ENCODE measurements around the gene COX8C. TPM values are rescaled to one million over a fixed set of nuclear protein-coding genes. Genes with fewer than 3 reads are reported as not detected.
"Not testable (repeated sequence)": the region's sequence is repeated elsewhere in the genome, so short reads cannot be mapped to it uniquely, and the experiment has no call there.

Gene COX8C
- total RNA-seq, 1 donor from 2014 or later = not detected

DNA sequence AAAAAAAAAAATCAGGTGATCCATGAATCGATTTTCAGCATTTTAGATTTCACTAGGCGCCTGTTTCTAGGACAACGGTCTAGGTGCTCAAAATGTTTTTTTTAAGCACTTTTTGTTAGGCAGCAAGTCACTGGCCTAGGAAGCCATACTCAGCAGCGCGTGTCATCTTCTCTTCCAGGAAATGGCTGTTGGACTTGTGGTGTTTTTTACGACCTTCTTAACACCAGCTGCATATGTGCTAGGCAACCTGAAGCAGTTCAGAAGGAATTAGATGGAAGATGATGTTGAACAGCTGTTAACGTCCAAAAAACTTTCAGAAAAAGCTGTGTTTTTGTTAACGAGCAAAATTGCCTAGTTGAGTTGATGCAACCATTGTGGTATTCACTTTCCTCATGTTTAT lies 868 bp downstream of the COX8C start:
- Mint-ChIP-seq H3K4me1 (ENCODE audit: low read depth) (peaks cover 29% of the 10 kb centered on the region), H3K4me3 (ENCODE audit: low read depth) (no peak overlapping the region), H3K9me3 (ENCODE audit: low read depth) (peaks cover 10% of the 10 kb centered on the region), H3K27ac (no peak overlapping the region), H3K36me3 (ENCODE audit: insufficient read depth) (peaks cover 2% of the 10 kb centered on the region), H3K27me3 (no peaks in the 10 kb centered on the region)
- no peak for TF ChIP-seq CTCF (IDR thresholded peaks at IDR 0.05; ENCODE audit: unreplicated experiment)
- no peak for DNase-seq (ENCODE audit: low spot score, unreplicated experiment)

DNA sequence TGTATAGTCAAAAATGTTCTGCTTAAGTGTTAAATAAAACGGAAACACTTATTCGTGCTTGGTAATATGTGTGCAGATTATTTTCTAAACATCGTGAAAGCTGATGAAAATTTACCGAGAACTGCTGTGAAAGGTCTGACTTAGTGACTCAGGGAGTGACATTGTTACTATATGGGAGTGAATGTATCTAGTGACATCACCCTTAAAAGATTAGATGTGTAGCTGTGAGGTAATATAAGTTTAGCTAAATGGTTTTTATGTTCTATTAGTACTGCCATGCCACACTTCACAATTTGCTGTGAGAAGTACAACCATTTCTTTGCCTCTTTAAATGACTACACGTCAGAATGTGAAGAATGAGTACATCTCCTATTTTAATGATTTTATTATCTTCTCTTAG lies 1.3 kb downstream of the COX8C start:
- H3K36me3 Mint-ChIP-seq (ENCODE audit: insufficient read depth) = peaks cover 2% of the 10 kb centered on the region
- DNase-seq (ENCODE audit: low spot score, unreplicated experiment) = no peak
- H3K9me3 Mint-ChIP-seq (ENCODE audit: low read depth) = peaks cover 7% of the 10 kb centered on the region
- H3K27me3 Mint-ChIP-seq = no peaks in the 10 kb centered on the region
- peaks cover 28% of the 10 kb centered on the region for H3K4me1 Mint-ChIP-seq (ENCODE audit: low read depth)
- no peak overlapping the region for H3K27ac Mint-ChIP-seq
- TF ChIP-seq CTCF (IDR thresholded peaks at IDR 0.05; ENCODE audit: unreplicated experiment) = no peak
- H3K4me3 Mint-ChIP-seq (ENCODE audit: low read depth) = no peak overlapping the region

- not testable (repeated sequence) for H3K36me3 Mint-ChIP-seq (ENCODE audit: insufficient read depth); DNase-seq (ENCODE audit: low spot score, unreplicated experiment); H3K27ac Mint-ChIP-seq; H3K27me3 Mint-ChIP-seq; H3K4me3 Mint-ChIP-seq (ENCODE audit: low read depth); H3K4me1 Mint-ChIP-seq (ENCODE audit: low read depth)
- H3K9me3 Mint-ChIP-seq (ENCODE audit: low read depth) = peaks cover 10% of the 10 kb centered on the region
Measured at GRCh38 chr14:93354873-93355272, 7.9 kb downstream of the COX8C start.

DNA sequence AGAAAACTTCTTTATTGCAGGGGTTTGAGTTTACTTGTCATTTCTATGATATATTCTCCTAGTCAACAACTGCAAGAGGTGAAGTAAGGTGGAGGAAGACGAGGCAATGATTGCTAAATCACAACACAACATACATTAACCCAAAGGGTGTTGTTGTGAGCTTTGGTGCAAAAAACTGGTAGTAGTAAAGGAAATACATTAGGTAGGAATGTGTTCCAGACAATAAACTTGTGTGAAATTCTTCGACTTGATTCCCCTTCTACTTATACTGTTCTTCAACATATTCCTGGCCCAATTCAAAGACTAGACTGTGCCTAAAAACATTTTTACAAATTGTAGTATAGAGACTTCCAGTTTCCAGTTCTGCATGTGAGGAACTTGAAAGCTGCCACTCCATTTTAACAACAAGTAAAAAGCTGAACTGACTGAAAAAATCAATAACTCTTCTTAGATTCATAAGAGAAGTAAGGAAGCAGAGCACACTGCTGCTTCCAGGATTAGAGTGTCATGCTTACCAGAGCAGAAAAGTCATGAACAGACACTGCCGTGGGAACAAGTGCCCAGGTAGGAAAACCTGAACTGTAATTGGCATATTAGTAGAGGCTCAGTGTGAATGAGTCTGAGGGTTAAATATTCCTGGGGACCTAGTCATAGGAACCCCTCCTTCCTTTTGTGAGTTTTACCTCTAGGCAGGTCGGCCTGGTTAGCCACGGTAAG lies 22.2 kb downstream of the COX8C start:
- no peak for TF ChIP-seq CTCF (IDR thresholded peaks at IDR 0.05; ENCODE audit: unreplicated experiment)

DNA sequence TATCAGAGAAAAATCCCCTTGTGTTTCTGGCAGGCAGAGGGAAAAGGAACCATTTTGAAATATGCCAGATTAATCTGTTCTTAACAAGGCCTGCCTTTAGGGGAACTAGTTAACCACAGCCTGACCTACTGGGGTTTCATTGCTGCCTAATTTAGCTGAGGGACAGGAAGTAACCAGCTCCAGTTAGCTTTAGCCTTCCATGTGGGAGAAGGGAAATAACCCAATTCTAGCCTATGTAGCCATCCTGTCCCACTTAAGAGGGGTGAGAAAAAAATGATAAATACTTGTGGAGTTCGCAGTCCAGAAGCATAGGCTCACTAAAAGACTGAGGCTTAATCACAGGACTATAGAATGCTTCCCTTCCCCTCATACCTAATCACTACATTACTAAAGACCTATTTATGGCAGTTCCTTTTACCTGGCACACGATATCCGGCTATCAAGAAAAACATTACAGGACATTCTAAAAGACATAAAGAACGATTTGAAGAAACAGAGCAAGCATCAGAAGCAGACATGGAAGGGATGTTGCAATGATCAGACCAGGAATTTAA lies 22.8 kb downstream of the COX8C start:
- no peak for TF ChIP-seq CTCF (IDR thresholded peaks at IDR 0.05; ENCODE audit: unreplicated experiment)
- Mint-ChIP-seq H3K9me3 (ENCODE audit: low read depth) (peaks cover 11% of the 10 kb centered on the region), H3K4me1 (ENCODE audit: low read depth) (peaks cover 9% of the 10 kb centered on the region), H3K4me3 (ENCODE audit: low read depth) (no peak overlapping the region), H3K27ac (no peak overlapping the region), H3K36me3 (ENCODE audit: insufficient read depth) (no peaks in the 10 kb centered on the region), H3K27me3 (no peaks in the 10 kb centered on the region)
- no peak for DNase-seq (ENCODE audit: low spot score, unreplicated experiment)

More for the DNA sequence above, 22.2 kb downstream of the COX8C start:
- DNase-seq (ENCODE audit: low spot score, unreplicated experiment) = no peak
- Mint-ChIP-seq H3K36me3 (ENCODE audit: insufficient read depth) (no peaks in the 10 kb centered on the region), H3K9me3 (ENCODE audit: low read depth) (peaks cover 11% of the 10 kb centered on the region), H3K27me3 (no peaks in the 10 kb centered on the region), H3K4me1 (ENCODE audit: low read depth) (peaks cover 9% of the 10 kb centered on the region), H3K4me3 (ENCODE audit: low read depth) (no peak overlapping the region), H3K27ac (no peak overlapping the region)

- H3K9me3 Mint-ChIP-seq (ENCODE audit: low read depth) = peaks cover 11% of the 10 kb centered on the region
- H3K4me1 Mint-ChIP-seq (ENCODE audit: low read depth) = no peaks in the 10 kb centered on the region
- H3K4me3 Mint-ChIP-seq (ENCODE audit: low read depth) = no peak overlapping the region
- H3K27me3 Mint-ChIP-seq = no peaks in the 10 kb centered on the region
- H3K27ac Mint-ChIP-seq = no peak overlapping the region
- no peaks in the 10 kb centered on the region for H3K36me3 Mint-ChIP-seq (ENCODE audit: insufficient read depth)
- no peak for TF ChIP-seq CTCF (IDR thresholded peaks at IDR 0.05; ENCODE audit: unreplicated experiment)
- no peak for DNase-seq (ENCODE audit: low spot score, unreplicated experiment)
Measured at GRCh38 chr14:93375673-93376156, 28.7 kb downstream of the COX8C start.

Measured in progenitor cell of endocrine pancreas (in vitro differentiated cells).